ENCODE data around the gene ZFYVE26.
"Not testable (repeated sequence)": the region's sequence is repeated elsewhere in the genome, so short reads cannot be mapped to it uniquely, and the experiment has no call there.

Gene ZFYVE26

DNA sequence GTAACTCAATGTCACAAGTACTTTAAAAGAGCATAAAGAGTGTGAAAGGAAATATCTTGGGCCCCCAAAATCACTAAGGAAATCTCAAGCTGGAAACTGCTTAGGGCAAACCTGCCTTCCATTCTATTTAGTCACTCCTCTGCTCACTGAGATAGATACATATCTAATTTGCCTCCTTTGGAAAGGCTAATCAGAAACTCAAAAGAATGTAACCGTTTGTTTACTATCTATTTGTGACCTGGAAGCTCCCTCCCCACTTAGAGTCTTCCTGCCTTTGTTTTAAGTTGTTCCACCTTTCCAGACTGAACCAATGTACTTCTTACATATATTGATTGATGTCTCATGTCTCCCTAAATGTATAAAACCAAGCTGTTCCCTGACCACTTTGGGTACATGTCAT lies 106.6 kb downstream of the ZFYVE26 start:
- DNase-seq (ENCODE audit: low read depth, low spot score) = not testable (repeated sequence)

- DNase-seq (ENCODE audit: low read depth, low spot score) = not testable (repeated sequence)
Observed at GRCh38 chr14:67709346-67709745, 107.0 kb downstream of the ZFYVE26 start.

DNA sequence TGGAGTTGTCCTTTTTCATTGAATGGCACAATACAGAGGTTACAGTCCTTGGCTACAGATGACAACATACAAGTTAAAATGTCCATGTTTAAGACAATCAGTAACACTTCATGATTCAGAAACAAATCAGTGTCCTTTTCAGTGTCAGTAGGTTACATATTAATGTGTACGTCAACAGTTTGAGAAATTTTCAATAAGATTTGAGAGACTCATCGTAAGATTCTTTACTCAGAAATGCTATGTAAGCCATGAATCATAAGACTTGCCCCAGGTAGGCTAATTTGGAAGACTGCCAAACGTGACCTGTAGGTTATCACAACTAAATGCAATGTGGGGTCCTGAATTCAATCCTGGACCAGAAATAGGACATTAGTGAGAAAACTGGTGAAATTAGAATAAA lies 111.2 kb downstream of the ZFYVE26 start:
- DNase-seq (ENCODE audit: low read depth, low spot score) = no peak

DNA sequence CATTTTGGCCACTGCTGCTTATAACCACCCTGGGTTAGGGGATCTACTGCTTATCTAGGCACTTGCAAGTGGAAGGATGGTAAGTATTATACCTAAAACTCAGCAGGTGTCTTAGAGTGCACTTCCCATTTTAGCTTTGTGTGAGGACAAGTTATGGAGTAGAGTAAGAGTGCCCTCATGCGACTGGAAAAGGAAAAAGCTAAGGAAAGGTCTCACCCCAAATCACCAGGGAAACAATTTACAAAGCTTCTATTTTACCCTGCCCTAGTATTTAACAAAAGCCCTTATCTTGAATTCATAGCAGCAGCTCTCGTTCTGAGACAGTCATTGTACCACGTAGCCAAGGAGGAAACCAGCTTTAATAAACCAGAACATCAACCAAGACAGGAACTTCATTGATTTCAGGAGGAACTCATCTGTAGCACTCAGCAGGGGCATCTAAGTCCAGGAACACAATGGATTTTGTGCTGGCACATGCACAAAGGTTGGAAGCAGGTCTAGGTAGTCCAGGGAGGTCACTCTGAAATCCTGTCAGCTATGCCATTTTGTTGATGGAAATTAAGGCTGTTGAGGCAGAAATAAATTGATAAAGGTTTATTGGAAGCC lies 111.8 kb downstream of the ZFYVE26 start:
- DNase-seq (ENCODE audit: low read depth, low spot score) = peak; percentile 56

DNA sequence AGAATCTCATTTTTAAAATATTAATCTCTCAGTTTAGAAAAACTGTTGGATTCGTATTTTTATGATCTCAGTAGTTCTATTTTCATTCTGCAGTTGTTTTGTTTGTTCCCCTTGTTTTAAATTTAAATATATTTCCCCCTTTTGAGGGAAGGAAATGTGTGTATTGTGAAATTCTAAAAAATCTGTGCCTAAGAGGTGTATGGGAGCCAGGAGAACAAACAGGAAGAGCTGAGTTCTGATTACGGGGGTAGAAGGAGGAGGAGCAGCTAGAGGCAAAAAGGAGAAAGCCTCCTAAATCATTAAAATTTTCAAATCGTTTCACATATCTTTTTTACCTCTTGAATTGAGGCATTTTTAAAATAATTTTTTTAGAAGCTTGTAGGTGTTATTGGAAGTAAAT lies 112.4 kb downstream of the ZFYVE26 start:
- DNase-seq (ENCODE audit: low read depth, low spot score) = no peak

DNA sequence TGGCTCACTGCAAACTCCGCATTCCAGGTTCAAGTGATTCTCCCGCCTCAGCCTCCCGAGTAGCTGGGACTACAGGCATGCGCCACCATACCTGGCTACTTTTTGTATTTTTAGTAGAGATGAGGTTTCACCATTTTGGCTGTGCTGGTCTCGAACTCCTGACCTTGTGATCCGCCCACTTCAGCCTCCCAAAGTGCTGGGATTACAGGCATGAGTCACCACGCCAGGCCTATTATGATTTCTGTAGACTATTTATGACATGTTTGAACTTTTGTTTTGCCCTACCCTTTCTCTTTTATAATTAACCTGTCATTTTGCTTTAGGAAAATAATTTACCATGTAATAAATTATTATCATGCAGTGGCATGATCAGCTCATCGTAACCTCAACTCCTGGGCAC lies 114.9 kb downstream of the ZFYVE26 start, which contains the start of gene RDH12:
TSS of gene RDH12 (plus strand) at position 395 of the 400 bp plus-strand sequence. CDS start 20,757 bp downstream, outside the sequence.
- DNase-seq (ENCODE audit: low read depth, low spot score) = not testable (repeated sequence)

DNA sequence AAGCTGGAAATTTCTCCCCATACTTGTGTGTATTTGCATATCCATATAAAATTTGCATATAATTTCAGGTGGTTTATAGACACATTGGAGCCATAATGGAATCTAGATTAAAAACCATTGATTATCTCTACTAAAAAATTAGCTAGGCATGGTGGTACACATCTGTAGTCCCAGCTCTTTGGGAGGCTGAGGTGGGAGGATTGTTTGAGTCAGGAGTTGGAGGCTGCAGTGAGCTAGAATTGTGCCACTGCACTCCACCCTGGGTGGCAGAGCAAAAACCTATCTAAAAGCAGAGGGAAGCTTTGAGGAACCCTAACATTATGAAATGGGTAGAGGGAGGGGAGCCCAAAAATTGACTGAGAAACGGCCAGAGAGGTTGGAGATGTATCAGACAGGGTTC lies 118.2 kb downstream of the ZFYVE26 start:
- no peak for DNase-seq (ENCODE audit: low read depth, low spot score)

DNA sequence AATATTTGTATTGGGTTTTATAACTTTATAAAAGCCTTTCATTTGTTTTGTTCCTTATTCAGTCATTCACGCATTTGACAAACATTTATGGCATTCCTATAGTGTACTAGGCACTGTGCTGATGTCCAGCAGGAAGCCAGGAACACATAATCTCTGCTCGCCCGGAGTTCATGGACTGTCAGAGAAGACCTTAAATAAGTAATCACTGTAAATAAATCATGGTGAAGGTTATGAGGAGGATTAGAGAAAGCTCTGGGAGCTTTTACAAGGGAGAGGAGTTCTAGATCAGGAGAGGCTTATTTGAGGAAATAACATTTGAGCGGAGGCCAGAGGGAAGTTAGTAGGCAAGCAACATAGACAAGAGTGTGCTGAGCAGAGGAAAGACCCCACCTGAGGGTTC lies 119.4 kb downstream of the ZFYVE26 start:
- no peak for DNase-seq (ENCODE audit: low read depth, low spot score)
